ENCODE data around the gene KCNAB1. TPM values are rescaled to one million over a fixed set of nuclear protein-coding genes. Genes with fewer than 3 reads are reported as not detected.

Gene KCNAB1
- total RNA-seq, 1 experiment from 2014 or later, result 1.4 TPM

DNA sequence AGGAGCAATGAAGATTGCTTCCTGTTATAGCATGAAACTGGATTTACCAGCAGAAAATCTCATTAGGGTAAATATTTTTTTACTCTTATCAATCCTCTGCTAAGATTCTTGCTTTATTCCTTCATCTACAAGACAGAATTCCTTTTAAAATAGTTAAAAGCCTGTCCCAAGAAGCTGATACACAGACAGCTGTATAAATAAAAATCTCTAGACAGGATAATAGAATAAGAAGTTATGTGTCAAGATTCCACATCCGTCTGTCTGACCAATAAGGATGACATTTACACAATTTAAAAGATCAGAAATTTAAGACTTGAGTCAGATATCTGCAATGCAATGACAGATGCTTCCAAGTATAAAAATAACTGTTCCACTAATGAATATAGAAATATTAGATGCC is 376.9 kb downstream of the KCNAB1 start:
- BruUV-seq (replicated peaks), result no TSS peak
- Histone ChIP-seq H3K27me3 (ENCODE audit: insufficient read depth, low read depth) (no peaks in the 10 kb centered on the region), H3K9me3 (ENCODE audit: insufficient read depth, low read depth) (no peaks in the 10 kb centered on the region; the same call in 1 of the 2 replicates), H3K4me2 (no peak overlapping the region), H3K27ac (no peak overlapping the region), H4K20me1 (ENCODE audit: insufficient read depth) (no peaks in the 10 kb centered on the region), H3K9me2 (ENCODE audit: insufficient read depth) (no peaks in the 10 kb centered on the region; the same call in 1 of the 2 replicates), H3K36me3 (ENCODE audit: low read depth) (no peaks in the 10 kb centered on the region), H3K4me3 (no peak overlapping the region), H3K79me2 (ENCODE audit: low read depth) (no peaks in the 10 kb centered on the region), H3F3A (ENCODE audit: insufficient read depth, low read depth) (no peaks in the 10 kb centered on the region), H2AFZ (no peak overlapping the region), H3K4me1 (replicated peaks; ENCODE audit: insufficient read depth) (no peaks in the 10 kb centered on the region)
- POLR2A ChIA-PET (ENCODE audit: unreplicated experiment), result no interaction called here
- intact Hi-C loops (cut with micrococcal nuclease; ENCODE audit: unreplicated experiment), result no loop called here
- DNase-seq, result no peak
- CTCF ChIA-PET, result no interaction called here
- TF ChIP-seq, protein P1, sequence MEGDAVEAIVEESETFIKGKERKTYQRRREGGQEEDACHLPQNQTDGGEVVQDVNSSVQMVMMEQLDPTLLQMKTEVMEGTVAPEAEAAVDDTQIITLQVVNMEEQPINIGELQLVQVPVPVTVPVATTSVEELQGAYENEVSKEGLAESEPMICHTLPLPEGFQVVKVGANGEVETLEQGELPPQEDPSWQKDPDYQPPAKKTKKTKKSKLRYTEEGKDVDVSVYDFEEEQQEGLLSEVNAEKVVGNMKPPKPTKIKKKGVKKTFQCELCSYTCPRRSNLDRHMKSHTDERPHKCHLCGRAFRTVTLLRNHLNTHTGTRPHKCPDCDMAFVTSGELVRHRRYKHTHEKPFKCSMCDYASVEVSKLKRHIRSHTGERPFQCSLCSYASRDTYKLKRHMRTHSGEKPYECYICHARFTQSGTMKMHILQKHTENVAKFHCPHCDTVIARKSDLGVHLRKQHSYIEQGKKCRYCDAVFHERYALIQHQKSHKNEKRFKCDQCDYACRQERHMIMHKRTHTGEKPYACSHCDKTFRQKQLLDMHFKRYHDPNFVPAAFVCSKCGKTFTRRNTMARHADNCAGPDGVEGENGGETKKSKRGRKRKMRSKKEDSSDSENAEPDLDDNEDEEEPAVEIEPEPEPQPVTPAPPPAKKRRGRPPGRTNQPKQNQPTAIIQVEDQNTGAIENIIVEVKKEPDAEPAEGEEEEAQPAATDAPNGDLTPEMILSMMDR (conservative IDR thresholded peaks at IDR 0.05), result no peak
- no peak for TF ChIP-seq EZH2 (IDR thresholded peaks at IDR 0.05; ENCODE audit: low read depth)

DNA sequence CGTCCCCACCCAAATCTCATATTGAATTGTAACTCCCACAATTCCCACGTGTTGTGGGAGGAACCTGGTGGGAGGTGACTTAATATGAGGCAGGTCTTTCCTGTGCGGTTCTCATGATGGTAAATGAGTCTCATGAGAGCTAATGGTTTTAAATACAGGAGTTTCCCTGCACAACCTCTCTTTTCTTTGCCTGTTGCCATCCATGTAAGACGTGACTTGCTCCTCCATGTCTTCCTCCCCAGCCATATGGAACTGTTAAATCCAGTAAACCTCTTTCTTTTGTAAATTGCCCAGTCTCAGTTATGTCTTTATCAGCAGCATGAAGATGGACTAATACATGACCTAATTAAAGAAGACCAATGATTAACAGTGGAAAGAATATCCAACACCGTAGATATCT is 377.9 kb downstream of the KCNAB1 start:
- Histone ChIP-seq H2AFZ (no peak overlapping the region), H3K9me3 (ENCODE audit: insufficient read depth, low read depth) (no peaks in the 10 kb centered on the region; the same call in 1 of the 2 replicates), H3K9me2 (ENCODE audit: insufficient read depth) (no peaks in the 10 kb centered on the region), H3K4me3 (no peak overlapping the region), H3K27me3 (ENCODE audit: insufficient read depth, low read depth) (no peaks in the 10 kb centered on the region), H3K27ac (no peak overlapping the region), H3K79me2 (ENCODE audit: low read depth) (no peaks in the 10 kb centered on the region), H3K4me2 (no peak overlapping the region), H3K36me3 (ENCODE audit: low read depth) (no peaks in the 10 kb centered on the region), H3F3A (ENCODE audit: insufficient read depth, low read depth) (no peaks in the 10 kb centered on the region), H4K20me1 (ENCODE audit: insufficient read depth) (no peaks in the 10 kb centered on the region), H3K4me1 (replicated peaks; ENCODE audit: insufficient read depth) (no peaks in the 10 kb centered on the region)
- CTCF ChIA-PET, result no interaction called here
- POLR2A ChIA-PET (ENCODE audit: unreplicated experiment), result no interaction called here
- intact Hi-C loops (cut with micrococcal nuclease; ENCODE audit: unreplicated experiment), result no loop called here
- DNase-seq, result no peak
- no TSS peak for BruUV-seq (replicated peaks)
- TF ChIP-seq, protein P1 (conservative IDR thresholded peaks at IDR 0.05), result no peak
- no peak for TF ChIP-seq EZH2 (IDR thresholded peaks at IDR 0.05; ENCODE audit: low read depth)

DNA sequence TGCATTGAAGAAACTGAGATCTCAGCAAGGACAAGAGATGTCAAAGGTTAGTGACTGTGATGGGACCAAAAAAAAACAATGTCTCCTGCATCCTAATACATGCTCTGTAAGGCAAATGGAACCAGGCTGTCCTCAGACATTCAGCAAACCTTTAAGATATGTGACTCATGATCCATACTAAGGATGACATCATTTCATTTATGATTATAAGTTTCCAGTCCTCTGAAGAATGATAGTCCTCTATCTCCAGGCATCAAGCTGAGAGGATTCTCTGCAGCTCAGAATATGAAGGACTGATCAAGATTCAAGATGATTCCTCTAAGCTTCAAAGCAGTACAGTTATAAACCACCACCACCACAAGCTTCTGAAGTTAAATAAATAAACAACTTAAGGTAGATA is 386.9 kb downstream of the KCNAB1 start:
- H3K4me1 ChIP-seq (replicated peaks; ENCODE audit: insufficient read depth), result no peaks in the 10 kb centered on the region
- ChIA-PET CTCF (interaction anchor here (0.7 kb wide), 1 partner anchor 463 kb away, joined by 6 read pairs; no protein-coding TSS in a partner anchor), POLR2A (ENCODE audit: unreplicated experiment) (no interaction called here)
- intact Hi-C loops (cut with micrococcal nuclease; ENCODE audit: unreplicated experiment), result loop anchor here (5.0 to 10.0 kb wide), 2 partner anchors 122 to 335 kb away; no protein-coding TSS in a partner anchor
- no peaks in the 10 kb centered on the region for H3K79me2 ChIP-seq (ENCODE audit: low read depth)
- H3K4me2 ChIP-seq, result no peak overlapping the region
- TF ChIP-seq, protein P1 (conservative IDR thresholded peaks at IDR 0.05), result no peak
- TF ChIP-seq EZH2 (IDR thresholded peaks at IDR 0.05; ENCODE audit: low read depth), result no peak
- H2AFZ ChIP-seq, result no peak overlapping the region
- H3K9me2 ChIP-seq (ENCODE audit: insufficient read depth), result no peaks in the 10 kb centered on the region
- no peaks in the 10 kb centered on the region for H4K20me1 ChIP-seq (ENCODE audit: insufficient read depth)
- no peak for DNase-seq
- no peaks in the 10 kb centered on the region for H3K36me3 ChIP-seq (ENCODE audit: low read depth)
- H3K9me3 ChIP-seq (ENCODE audit: insufficient read depth, low read depth), result no peaks in the 10 kb centered on the region
- H3F3A ChIP-seq (ENCODE audit: insufficient read depth, low read depth), result no peaks in the 10 kb centered on the region
- H3K27ac ChIP-seq, result no peak overlapping the region
- H3K4me3 ChIP-seq, result no peak overlapping the region
- no TSS peak for BruUV-seq (replicated peaks)
- H3K27me3 ChIP-seq (ENCODE audit: insufficient read depth, low read depth), result no peaks in the 10 kb centered on the region

All from PC-9 (cell line).